PFSK-1 (cell line): ENCODE results near the gene TUBB4A.

ENCODE experiments used
- POLR2AphosphoS5 ChIP-seq: IDR thresholded peaks from 2 replicates; pipeline ENCODE4 v1.6.1; 2012; ENCODE audit warnings: low read depth, mild to moderate bottlenecking, control low read depth, low read length, moderate library complexity
- SIN3A ChIP-seq: IDR thresholded peaks from 2 replicates; pipeline ENCODE4 v1.6.1; 2012; ENCODE audit warnings: mild to moderate bottlenecking, low read length, moderate library complexity, borderline replicate concordance; ENCODE audit not compliant: insufficient read depth

- TF ChIP-seq SIN3A (no peak), POLR2AphosphoS5 (no peak)
These were observed 18.9 kb downstream of the TUBB4A start for GRCh38 chr19:6483235-6483634.
